DMS153 treated with DMSO at 0.1 percent for 48 hours (cell line): ENCODE results near the gene KCNG1.
"Not testable (repeated sequence)": the region's sequence is repeated elsewhere in the genome, so short reads cannot be mapped to it uniquely, and the experiment has no call there.

ENCODE experiments used
- DNase-seq: peaks from one replicate; lab custom pipeline; 2025; ENCODE audit not compliant: unreplicated experiment; lab: John Stamatoyannopoulos, UW

The KCNG1 gene

DNA sequence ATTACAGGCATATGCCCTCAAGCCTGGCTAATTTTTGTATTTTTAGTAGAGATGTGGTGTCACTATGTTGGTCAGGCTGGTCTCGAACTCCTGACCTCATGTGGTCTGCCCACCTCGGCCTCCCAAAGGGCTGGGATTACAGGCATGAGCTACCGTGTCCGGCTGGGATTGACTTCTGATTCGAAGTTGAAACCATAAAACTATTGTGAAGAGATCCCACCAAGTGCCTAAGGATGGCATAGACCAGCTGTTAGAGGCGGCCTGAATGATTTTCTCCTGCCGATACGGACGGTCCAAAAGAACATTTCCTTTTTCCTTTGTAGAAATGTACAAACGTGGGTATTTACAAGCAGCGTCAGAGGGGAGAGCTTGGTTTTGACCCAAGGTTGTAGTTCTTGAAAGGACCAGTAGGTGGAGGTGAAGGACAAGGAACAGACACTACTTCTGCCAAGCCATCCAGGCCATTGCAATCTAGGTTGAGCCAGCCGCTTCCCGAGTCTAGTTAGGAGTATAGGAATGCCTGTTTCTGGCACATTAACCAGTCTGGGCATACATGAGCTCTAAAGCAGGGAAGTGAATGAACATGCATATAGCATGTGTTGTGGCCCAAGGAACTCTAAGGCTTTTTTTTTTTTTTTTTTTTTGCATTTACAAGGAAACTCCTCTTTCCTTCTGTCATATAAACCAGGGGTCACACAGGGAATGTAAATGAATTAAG is 35.3 kb downstream of the KCNG1 start:
- DNase-seq, result peak; percentile 67

DNA sequence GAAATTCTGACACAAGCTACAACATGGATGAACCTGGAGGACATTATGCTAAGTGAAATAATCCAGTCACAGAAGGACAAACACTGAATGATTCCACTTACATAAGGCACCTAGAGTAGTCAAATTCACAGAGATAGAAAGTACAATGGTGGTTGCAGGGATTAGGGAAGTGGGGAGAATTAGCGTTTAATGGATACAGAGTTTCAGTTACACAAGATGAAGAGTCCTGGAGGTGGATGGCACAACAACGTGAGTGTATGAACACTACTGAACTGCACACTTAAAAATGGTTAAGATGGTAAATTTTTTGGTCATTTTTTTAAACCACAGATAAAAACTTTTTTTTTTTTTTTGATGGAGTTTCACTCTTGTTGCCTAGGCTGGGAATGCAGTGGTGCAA is 39.6 kb downstream of the KCNG1 start:
- no peak for DNase-seq

DNA sequence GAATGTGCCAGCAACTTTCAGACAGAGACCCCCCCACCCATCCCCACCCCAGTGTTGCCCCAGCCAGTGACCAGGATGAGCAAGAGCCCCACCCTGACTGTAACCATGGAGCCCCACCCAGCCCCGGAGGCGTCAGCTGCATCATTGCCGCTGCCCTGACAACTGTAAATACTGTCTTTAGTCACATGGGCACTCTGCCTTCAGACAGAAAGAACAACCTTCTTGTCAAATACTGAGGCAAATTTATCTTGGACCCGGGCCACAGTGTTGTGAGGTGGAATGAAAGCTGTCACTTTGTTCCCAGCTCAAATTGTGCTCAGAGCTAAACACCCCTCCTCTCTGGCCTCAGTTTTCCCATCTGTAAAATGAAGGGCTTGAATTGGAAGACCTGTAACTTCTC is 40.5 kb downstream of the KCNG1 start:
- peak; percentile 9 for DNase-seq

DNA sequence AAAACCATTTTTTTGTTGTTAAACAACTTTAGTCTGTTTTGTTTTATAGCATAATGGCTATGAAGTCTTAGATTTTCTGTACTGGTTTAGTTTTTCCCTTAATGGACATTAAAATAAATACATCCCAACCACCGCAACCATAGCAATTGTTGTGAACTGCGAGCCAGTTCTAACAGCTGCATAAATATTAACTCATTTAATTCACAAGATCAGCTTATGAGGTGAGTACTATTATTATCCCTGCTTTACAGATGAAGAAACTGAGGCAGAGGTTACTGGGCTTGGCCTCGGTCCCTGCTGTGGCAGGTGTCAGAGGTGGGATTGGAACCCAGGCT is 41.2 kb downstream of the KCNG1 start:
- DNase-seq, result no peak

DNA sequence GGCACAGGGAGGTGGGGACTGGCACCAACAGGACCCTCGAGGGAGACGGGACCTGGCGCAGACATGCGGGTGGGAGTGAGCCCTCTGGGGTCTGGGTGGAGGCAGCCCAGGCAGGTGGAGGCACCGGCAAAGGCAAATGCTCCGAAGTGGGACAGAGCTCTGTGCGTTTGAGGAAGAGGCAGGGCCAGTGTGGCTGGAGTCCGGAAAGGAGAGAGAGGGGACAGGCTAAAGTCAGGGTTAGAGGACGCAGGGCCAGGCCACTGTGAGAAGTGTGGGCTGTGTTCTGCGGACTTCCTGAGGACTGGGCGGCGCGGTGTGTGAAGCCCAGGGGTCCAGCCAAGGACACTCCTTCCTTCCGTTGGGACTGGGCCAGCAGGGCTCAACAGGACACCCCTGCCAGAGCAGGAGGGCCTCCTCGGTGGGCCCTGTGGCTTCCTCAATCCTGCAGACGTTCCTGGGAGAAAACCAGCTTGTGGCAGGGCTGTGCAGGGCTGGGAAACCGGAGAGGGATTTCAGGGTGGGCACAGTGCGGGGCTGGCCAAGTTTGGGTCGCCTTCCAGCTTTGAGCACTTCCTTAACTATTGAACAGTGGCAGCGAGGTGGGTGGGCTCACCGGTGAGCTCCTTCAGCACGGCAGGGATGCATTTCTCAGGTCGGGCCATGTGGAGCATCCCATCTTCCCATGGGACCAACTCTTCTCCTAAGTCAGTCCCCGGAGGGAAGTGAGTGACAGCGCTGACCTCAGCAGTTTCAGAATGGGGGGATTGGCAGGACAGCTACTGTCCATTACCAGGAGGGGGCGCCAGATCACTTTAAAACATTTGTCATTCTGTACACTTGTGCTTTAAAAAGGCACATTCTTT is 41.8 kb downstream of the KCNG1 start:
- peak; percentile 20 for DNase-seq

DNA sequence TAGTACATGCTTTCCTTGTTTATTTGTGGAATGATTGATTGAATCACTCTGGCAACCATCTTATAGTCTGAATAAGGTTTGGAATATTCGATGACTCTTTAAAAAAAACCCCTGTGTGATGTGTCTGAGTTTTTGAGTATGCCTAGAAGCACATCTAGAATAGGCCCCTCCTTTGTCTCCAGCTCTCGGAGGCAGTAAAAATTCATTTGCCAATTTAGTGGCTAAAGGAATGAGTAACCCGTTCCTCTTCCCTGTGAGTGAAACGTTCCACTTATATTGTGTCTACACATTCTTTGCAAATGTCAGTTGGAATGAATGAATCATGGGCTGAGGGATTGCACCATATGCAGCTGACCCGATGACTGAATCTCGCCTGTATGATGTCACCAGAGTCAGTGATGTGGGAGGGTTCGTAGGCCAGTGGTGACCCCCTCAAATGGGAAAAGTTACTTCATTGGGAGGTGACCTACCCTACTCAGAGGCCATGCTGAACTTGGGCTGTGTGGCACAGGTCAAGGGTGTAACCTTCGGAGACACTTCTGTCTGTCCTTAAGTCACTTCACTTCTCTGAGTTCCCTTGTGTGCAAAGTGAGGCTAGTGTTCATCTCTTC is 42.7 kb downstream of the KCNG1 start:
- no peak for DNase-seq

DNA sequence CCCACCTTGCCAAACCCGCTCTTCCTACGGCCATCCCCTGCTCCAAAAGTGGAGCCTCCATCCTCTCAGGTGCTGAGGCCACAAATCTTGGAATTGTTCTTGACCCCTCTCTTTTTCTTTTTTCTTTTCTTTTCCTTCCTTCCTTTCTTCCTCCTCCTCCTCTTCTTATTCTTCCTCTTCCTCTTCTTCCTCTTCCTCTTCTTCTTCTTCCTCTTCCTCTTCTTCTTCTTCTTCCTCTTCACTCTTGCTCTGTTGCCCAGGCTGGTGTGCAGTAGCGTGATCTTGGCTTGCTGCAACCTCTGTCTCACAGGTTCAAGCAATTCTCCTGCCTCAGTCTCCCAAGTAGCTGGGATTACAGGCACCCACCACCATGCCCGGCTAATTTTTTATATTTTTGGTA is 44.4 kb downstream of the KCNG1 start:
- not testable (repeated sequence) for DNase-seq

DNA sequence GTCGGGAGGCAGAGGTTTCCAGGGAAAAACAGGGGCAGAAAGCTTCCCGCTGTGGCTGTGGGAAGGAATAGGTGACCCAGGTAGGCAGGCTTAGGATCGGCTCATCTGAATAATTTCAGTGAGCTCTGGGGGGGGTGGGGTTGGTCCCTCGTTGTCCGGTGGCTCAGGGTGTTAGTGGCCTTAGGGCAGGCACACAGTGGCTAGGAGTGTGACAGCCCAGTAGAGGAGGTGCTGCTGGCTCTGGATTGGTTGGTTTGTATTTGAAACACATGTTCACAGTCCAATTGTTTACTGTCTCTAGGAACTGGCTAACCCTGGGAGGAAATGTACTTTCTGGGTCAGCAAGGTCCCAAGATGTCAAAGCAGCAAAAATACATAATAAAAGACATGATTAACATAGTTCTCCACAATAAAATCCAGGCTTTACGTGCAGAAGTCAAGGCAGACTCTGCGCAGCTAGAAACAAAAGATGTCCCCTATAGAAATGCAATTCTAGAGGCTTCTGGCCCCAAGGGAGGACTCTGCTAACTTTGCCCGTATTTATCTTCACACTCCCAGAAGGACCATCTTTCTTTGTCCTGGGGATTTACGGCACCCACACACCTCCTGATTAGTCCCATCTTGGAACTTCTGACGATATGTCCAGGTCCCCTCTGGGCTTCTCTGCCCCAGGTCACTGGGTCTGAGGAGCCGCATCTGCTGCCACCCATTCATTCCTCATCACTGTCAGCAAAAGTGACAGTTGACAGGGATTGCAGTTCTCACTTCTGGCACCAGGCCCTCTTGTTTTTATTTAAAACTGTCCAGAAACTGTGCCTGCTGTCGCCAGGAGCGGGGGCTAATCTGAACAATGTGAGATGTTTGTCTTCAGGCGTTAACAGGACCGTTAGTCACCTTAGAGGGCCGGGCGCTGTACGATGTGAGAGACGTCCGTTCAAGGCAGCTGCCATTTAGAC is 45.6 kb downstream of the KCNG1 start:
- DNase-seq, result no peak

DNA sequence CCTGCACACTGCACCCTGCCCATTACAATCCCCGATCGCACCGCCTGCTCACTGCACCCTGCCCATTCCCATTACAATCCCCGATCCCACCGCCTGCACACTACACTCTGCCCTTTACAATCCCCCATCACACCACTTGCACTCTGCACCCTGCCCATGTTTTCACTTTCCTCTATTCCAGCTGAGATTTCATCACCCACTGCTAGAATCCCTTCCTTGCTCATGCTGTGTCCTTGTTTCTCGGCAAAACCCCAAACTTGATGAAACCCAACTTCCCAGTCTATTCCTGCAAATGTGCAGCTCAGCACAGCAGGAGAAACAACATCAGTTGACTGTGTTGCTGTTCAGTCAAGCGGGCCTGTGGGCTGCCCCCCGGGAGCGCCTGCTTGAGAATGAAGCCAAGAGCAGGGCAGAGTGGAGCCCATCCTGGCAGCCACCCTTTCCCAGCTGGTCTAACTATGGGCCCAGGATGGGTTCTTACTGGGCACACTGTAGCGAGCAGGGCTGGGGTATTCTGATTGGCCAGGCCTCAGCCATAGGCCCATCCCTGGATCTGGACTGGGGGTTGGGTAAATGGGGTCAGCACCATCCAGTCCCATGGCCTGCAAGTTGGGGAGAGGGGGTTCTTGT is 47.1 kb downstream of the KCNG1 start:
- no peak for DNase-seq

DNA sequence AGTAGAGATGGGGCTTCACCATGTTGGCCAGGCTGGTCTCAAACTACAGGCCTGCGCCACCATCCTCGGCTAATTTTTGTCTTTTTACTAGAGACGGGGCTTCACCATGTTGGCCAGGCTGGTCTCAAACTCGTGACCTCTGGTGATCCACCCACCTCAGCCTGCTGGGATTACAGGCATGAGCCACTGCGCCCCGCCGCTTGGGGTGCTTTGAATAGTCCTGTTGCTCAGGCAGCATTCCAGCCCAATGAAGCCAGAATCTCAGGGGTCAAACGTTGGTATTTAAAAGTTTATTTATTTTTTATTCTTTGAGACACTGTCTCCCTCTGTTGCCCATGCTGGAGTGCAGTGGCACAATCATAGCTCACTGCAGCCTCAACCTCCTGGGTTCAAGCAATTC is 53.0 kb downstream of the KCNG1 start:
- DNase-seq, result no peak

DNA sequence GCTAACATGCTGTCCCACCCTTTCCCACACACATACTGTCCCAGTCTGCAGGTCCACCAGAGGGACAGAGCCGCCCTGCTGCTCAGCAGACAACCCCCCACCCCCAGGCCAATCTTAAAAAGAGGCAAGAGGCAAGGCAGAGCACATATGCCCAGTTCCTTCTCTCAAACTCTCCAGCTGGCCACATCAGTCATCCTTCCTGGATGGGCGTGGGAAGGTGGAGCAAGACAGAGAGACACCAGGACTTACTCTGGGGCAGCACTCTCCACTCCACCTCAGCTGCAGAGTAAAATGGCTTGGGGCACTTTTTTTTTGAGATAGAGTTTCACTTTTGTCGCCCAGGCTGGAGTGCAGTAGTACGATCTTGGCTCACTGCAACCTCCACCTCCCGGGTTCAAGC is 53.5 kb downstream of the KCNG1 start:
- no peak for DNase-seq

DNA sequence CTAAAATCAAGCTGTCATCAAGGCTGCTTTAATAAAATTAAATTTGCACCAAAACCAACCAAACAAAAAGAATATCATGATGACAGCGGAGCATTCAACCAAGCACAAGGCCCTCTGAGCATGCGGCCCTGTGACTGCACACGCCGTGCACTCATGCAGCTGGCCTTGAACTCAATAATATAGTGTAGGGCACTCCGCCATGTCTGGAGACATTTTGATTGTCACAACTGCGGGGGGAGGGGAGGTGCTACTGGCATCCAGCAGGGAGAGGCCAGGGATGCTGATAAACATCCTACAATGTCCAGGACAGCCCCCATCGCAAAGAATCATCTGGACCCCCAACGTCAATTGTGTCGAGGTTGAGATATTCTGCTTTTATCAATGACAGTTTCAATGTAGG is 54.6 kb downstream of the KCNG1 start:
- DNase-seq, result no peak

DNA sequence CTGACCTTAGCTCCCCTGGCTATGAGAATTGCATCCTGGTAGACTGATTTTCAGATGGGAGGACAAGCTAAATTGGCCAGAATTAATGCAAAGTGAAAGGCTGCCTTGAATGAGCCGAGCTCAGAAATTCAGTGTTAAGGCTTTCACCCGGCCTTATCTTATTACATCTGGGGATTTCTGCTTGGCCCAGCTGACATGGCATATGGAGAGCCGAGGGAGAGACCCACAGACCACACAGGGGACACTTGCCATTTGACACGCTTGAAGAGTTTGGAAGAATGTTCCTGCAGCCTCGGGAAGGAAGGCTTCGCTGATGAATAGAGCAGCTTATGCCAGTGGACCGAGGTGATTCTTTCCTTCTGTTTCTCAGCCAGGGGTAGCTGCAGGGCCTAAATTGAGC is 55.3 kb downstream of the KCNG1 start:
- DNase-seq, result no peak

DNA sequence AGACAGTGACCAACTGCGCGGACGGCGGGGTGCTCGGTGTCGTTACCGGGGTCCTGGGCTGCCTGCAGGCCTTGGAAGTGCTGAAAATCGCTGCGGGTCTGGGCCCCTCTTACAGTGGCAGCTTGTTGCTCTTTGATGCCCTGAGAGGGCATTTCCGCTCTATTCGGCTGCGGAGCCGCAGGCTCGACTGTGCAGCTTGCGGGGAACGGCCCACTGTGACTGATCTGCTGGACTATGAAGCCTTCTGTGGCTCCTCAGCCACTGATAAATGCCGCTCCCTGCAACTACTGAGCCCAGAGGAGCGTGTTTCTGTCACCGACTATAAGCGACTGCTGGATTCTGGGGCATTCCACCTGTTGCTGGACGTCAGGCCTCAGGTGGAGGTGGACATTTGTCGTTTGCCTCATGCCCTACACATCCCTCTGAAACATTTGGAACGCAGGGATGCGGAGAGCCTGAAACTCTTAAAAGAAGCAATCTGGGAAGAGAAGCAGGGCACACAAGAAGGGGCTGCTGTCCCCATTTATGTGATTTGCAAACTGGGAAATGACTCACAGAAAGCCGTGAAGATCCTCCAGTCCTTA is 63.3 kb downstream of the KCNG1 start:
- DNase-seq, result no peak

DNA sequence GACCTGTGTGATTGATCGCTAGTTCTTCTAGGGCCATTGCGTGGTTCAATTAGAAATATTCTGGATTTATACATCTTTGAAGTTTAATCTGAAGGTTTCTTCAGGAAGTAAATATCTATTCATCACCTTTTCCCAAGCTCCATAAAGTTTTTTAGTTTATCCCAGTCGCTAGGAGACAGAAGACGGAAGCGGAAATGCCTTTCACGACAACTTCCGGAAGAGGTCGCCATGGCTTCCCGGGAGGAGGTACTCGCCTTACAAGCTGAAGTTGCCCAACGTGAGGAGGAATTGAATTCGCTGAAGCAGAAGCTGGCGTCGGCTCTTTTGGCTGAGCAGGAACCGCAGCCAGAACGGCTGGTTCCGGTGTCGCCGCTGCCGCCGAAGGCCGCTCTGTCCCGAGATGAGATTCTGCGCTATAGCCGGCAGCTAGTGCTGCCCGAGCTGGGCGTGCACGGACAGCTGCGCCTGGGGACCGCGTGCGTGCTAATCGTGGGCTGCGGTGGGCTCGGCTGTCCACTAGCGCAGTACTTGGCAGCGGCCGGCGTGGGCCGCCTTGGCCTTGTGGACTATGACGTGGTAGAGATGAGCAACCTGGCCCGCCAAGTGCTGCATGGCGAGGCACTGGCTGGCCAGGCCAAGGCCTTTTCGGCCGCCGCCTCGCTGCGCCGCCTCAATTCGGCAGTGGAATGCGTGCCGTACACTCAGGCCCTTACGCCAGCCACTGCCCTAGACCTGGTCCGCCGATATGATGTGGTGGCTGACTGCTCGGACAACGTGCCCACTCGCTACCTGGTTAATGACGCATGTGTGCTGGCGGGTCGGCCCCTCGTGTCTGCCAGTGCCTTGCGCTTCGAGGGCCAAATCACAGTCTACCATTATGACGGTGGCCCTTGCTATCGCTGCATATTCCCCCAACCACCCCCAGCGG is 64.0 kb downstream of the KCNG1 start, which contains the start of gene MOCS3:
Gene MOCS3 (plus strand): TSS at position 204 of the 928 bp plus-strand sequence. CDS start 25 bp downstream, at position 229.
- DNase-seq, result peak; percentile 89

DNA sequence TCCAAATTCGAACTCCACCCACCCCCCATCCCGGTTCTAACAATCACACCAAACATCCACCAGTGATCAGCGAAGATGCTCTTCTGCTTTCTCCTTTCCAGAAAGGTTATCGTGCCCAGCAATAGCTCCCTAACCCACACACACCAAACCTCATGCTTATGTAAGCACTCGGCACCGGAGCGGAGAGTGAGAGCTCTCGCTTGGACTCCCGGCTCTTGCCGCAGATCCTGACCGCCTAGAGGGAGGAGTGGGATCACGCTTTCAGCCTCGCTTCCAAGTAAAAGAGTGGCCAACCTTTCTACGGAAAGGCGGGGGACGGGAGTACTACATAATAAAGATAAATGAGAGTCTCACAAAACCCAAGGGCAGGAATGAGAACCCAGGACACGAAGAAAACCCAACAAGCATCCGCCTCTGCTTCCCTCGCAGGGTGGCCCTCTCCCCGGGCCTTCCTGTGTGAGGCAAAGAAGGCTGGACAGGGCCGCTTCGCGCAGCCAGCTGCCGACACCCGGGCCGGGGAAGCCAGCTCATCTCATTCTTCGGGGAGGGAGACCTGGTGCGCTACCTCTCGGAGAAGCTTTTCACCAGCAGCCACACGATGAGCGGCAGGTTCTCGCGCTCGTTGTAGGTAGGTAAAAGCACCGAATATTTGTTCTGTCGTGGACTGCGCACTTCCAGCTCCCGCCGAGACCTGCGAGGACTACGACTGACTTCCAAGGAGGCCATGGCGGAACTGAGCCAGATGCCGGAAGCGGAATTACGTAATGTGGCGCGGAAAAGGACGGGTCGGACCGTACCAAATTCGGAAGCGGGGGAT is 64.9 kb downstream of the KCNG1 start, which contains the start of gene DPM1:
Gene DPM1 (minus strand): TSS at position 735 of the 817 bp plus-strand sequence. CDS start 9 bp downstream, at position 726.
- DNase-seq, result no peak

DNA sequence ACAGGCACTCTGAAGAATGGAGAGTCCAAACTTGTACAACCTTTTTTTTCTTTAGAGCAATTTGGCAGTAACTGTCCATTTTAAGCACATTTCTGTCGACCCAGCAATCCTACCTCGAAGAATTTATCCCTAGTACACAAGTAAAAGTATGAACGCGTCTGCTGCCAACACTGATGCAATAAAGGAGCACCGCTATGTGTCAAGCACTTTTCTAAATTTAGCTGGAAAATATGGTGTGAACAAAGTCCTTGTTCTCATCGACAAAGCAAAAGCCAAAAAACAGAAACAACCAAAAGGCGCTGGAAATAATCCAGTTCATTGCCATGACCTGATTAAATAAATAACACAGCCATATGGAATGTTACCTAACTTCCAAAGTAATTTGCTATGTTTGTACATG is 65.6 kb downstream of the KCNG1 start:
- no peak for DNase-seq

DNA sequence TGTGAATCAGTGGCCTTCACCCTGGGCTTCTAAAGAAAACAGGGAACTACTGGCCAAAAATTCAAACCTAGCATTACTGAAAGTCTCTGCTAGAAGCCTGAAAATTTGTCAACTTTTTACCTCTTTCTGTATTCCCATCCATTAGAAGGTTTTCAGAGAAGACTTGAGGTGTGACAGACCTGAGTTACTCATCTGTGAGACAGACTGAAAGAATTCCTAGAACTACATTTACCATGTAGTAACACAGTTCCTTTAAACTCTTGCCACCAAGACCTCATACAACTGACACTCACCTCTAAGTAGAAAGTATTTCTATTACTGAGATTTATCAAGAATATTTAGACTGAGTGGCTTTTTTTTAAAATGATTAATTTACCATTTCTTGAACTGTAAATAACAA is 69.1 kb downstream of the KCNG1 start:
- no peak for DNase-seq
